Stimulated activated CD8-positive, alpha-beta memory T cell treated with anti-CD3 and anti-CD28 coated beads, Interleukin-15, amount 100 ng/mL, for 1 hour (primary cell): ENCODE results near the gene HSPBP1.

ENCODE experiments used
- DNase-seq: peaks from one replicate; pipeline ENCODE4 v3.0.0-alpha.2; 2020; ENCODE audit warnings: low read depth

Gene HSPBP1

GRCh38 chr19:55304980-55305379 lies 25.1 kb upstream of the HSPBP1 start:
- DNase-seq, result no peak

- no peak for DNase-seq
Observed at GRCh38 chr19:55304279-55304978, 24.5 kb upstream of the HSPBP1 start.

GRCh38 chr19:55303477-55303876 lies 23.6 kb upstream of the HSPBP1 start:
- DNase-seq, result no peak

- no peak for DNase-seq
Observed at GRCh38 chr19:55302318-55302703, 22.4 kb upstream of the HSPBP1 start.

- peak; percentile 95 for DNase-seq
Observed at GRCh38 chr19:55301459-55302317, 21.8 kb upstream of the HSPBP1 start.

- DNase-seq, result no peak
Observed at GRCh38 chr19:55300886-55301458, 21.1 kb upstream of the HSPBP1 start.

- DNase-seq, result no peak
Observed at GRCh38 chr19:55299991-55300390, 20.1 kb upstream of the HSPBP1 start.

GRCh38 chr19:55297267-55297666 lies 17.4 kb upstream of the HSPBP1 start:
- DNase-seq, result no peak

GRCh38 chr19:55289117-55289796 lies 9.3 kb upstream of the HSPBP1 start:
- DNase-seq, result no peak

- DNase-seq, result no peak
Observed at GRCh38 chr19:55287361-55288079, 7.6 kb upstream of the HSPBP1 start.

- DNase-seq, result no peak
Observed at GRCh38 chr19:55285229-55285890, 5.5 kb upstream of the HSPBP1 start.

- no peak for DNase-seq
Observed at GRCh38 chr19:55284405-55285058, 4.6 kb upstream of the HSPBP1 start.

GRCh38 chr19:55283548-55284377 lies 3.9 kb upstream of the HSPBP1 start, which contains the start of gene BRSK1:
TSS of gene BRSK1 (plus strand) at chr19:55283997. CDS start at chr19:55284443, 446 bp downstream.
- DNase-seq, result peak; percentile 15

- no peak for DNase-seq
Observed at GRCh38 chr19:55279340-55279739, 570 bp downstream of the HSPBP1 start.

GRCh38 chr19:55278391-55279135 lies 1.3 kb downstream of the HSPBP1 start:
- no peak for DNase-seq

- no peak for DNase-seq
Observed at GRCh38 chr19:55277494-55277893, 2.4 kb downstream of the HSPBP1 start.

GRCh38 chr19:55276720-55277430 lies 3.0 kb downstream of the HSPBP1 start:
- no peak for DNase-seq
